Coronary artery (tissue), 2 donors: ENCODE data around the gene ELOVL7.

Experiments
- DNase-seq: peaks from one replicate; pipeline ENCODE4 v3.0.0-alpha.2; 2017; ENCODE audit warnings: low spot score
- H3K27ac ChIP-seq, 2 donors: fragments of 200-600 bp; sonication (generic); one replicate each; pipeline ENCODE4 v1.5.1; 2016 to 2019
- H3K4me3 ChIP-seq: fragments of 200-600 bp; sonication (generic); 2 replicates; pipeline ENCODE4 v1.5.1; 2016; ENCODE audit warnings: mild to moderate bottlenecking, moderate library complexity
- CTCF ChIP-seq: fragments of 200-600 bp; sonication (generic); IDR thresholded peaks from one replicate; pipeline ENCODE4 v1.5.1; 2019; ENCODE audit warnings: antibody characterized with exemption

The ELOVL7 gene

GRCh38 chr5:60833520-60833919 lies 10.5 kb downstream of the ELOVL7 start:
- Histone ChIP-seq H3K27ac (no peak overlapping the region), H3K4me3 (no peak overlapping the region)
- no peak for DNase-seq
- TF ChIP-seq CTCF = no peak

GRCh38 chr5:60830581-60831127 lies 13.4 kb downstream of the ELOVL7 start:
- no peak for TF ChIP-seq CTCF
- DNase-seq = no peak
- Histone ChIP-seq H3K27ac (no peak overlapping the region), H3K4me3 (no peak overlapping the region)

GRCh38 chr5:60829490-60830266 lies 14.4 kb downstream of the ELOVL7 start:
- no peak overlapping the region for H3K27ac ChIP-seq
- DNase-seq = no peak
- no peak for TF ChIP-seq CTCF
- no peak overlapping the region for H3K4me3 ChIP-seq

DNA sequence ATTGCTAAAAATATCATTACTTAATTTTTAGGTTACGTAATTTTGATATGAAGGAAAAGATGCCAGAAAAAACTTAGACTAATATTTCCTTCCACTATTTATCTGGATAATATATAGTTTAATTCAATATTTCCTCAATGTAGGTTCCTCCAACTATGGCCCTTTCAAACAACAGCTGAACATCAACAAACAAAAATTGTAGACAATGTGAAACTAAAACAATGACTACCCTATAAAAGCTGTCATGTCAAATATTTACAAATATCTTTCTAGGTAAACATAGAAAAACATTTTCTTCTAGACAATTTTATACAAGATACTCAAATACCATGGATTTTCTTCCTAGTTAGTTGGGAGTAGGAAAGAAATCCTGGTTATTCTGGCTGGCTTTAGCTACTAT lies 16.9 kb downstream of the ELOVL7 start:
- TF ChIP-seq CTCF = no peak
- DNase-seq = no peak
- H3K4me3 ChIP-seq = no peak overlapping the region
- H3K27ac ChIP-seq = no peak overlapping the region

DNA sequence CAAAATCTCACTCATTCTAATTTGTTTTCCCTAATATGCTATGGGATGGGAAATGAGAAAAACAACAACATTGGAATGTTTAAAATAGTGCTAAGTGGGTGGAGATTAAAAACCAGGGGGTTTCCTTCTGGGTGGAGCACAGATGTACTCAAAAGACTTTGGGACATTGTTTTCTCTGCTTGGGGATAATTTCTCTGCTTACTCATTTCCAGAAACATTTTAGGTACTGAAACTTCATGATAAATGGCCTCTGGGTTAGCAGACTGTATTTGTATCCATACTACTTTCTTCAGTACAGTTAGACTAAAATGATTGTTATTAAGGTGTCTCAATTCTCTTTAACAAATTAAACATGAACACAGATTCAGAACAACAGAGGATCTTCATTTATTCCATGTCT lies 17.4 kb downstream of the ELOVL7 start:
- TF ChIP-seq CTCF = no peak
- no peak overlapping the region for H3K27ac ChIP-seq
- H3K4me3 ChIP-seq = no peak overlapping the region
- DNase-seq = no peak

- TF ChIP-seq CTCF = no peak
Measured at GRCh38 chr5:60823574-60823973, 20.5 kb downstream of the ELOVL7 start.

GRCh38 chr5:60822285-60822556 lies 21.8 kb downstream of the ELOVL7 start:
- no peak for DNase-seq
- no peak for TF ChIP-seq CTCF
- no peak overlapping the region for H3K4me3 ChIP-seq
- no peak overlapping the region for H3K27ac ChIP-seq

More at GRCh38 chr5:60823574-60823973, 20.5 kb downstream of the ELOVL7 start:
- no peak for DNase-seq
- Histone ChIP-seq H3K27ac (no peak overlapping the region), H3K4me3 (no peak overlapping the region)
